K562 (cell line): ENCODE measurements around the gene FBRS.

Experiments
- POLR2A ChIP-seq: fragments of 450-650 bp; conservative IDR thresholded peaks from 2 replicates; pipeline ENCODE4 v1.6.1; 2016
- ZNF644 ChIP-seq: fragments of 200-800 bp; sonication (Bioruptor generic); IDR thresholded peaks from 2 replicates; pipeline ENCODE4 v1.6.1; 2016; ENCODE audit warnings: low read depth, missing genetic modification characterization, missing compliant biosample characterization
- TF ChIP-seq, protein P1 (sequence below): fragments of 150-350 bp; conservative IDR thresholded peaks from 2 replicates; pipeline ENCODE4 v1.6.1; 2014; ENCODE audit warnings: low read length

DNA sequence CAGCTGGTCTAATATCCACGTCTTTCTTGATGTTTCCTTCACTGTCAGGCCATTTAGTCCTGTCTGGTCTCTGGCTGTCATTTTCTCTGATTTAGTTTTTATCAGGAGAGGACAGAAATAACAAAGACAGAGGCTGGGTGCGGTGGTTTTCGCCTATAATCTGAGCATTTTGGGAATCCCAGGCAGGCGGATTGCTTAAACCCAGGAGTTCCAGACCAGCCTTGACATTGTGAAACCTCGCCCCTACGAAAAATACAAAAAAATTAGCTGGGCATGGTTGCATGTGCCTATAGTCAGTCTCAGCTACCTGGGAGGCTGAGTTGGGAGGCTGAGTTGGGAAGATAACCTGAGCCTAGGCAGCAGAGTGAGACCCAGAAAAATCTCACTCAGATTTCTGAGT lies 47.8 kb downstream of the FBRS start:
- TF ChIP-seq, protein P1, sequence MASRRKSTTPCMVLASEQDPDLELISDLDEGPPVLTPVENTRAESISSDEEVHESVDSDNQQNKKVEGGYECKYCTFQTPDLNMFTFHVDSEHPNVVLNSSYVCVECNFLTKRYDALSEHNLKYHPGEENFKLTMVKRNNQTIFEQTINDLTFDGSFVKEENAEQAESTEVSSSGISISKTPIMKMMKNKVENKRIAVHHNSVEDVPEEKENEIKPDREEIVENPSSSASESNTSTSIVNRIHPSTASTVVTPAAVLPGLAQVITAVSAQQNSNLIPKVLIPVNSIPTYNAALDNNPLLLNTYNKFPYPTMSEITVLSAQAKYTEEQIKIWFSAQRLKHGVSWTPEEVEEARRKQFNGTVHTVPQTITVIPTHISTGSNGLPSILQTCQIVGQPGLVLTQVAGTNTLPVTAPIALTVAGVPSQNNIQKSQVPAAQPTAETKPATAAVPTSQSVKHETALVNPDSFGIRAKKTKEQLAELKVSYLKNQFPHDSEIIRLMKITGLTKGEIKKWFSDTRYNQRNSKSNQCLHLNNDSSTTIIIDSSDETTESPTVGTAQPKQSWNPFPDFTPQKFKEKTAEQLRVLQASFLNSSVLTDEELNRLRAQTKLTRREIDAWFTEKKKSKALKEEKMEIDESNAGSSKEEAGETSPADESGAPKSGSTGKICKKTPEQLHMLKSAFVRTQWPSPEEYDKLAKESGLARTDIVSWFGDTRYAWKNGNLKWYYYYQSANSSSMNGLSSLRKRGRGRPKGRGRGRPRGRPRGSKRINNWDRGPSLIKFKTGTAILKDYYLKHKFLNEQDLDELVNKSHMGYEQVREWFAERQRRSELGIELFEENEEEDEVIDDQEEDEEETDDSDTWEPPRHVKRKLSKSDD, result no peak
- TF ChIP-seq POLR2A (no peak), ZNF644 (tag) (no peak)
